Hepatocyte (in vitro differentiated cells): Measurements from ENCODE around the gene STAT5A. TPM values are rescaled to one million over a fixed set of nuclear protein-coding genes. Genes with fewer than 3 reads are reported as not detected.

ENCODE experiments used
- DNase-seq: peaks from one replicate; pipeline ENCODE4 v3.0.0-alpha.2; 2016; ENCODE audit warnings: low spot score
- H2AFZ ChIP-seq: fragments of 200-600 bp; sonication (generic); 2 replicates; pipeline ENCODE4 v1.6.0; 2016; ENCODE audit warnings: antibody characterized with exemption, mild to moderate bottlenecking
- H3K27ac ChIP-seq: fragments of 200-600 bp; sonication (generic); 2 replicates; pipeline ENCODE4 v1.5.1; 2016; ENCODE audit warnings: mild to moderate bottlenecking
- H3K27me3 ChIP-seq: fragments of 200-600 bp; sonication (generic); 2 replicates; pipeline ENCODE4 v1.6.1; 2016
- H3K36me3 ChIP-seq: fragments of 200-600 bp; sonication (generic); replicated peaks from 2 replicates; pipeline ENCODE4 v1.5.1; 2016; ENCODE audit warnings: low read depth; ENCODE audit not compliant: insufficient read depth
- H3K4me1 ChIP-seq: fragments of 200-600 bp; sonication (generic); 2 replicates; pipeline ENCODE4 v1.5.1; 2016; ENCODE audit warnings: mild to moderate bottlenecking, moderate library complexity; ENCODE audit not compliant: insufficient read depth
- H3K4me2 ChIP-seq: fragments of 200-600 bp; sonication (generic); 2 replicates; pipeline ENCODE4 v1.6.0; 2016
- H3K4me3 ChIP-seq: fragments of 200-600 bp; sonication (generic); 2 replicates; pipeline ENCODE4 v1.5.1; 2016; ENCODE audit warnings: mild to moderate bottlenecking
- H3K79me2 ChIP-seq: fragments of 200-600 bp; sonication (generic); 2 replicates; pipeline ENCODE4 v1.6.0; 2017; ENCODE audit warnings: mild to moderate bottlenecking
- H3K9me2 ChIP-seq: fragments of 200-600 bp; sonication (generic); replicated peaks from 2 replicates; pipeline ENCODE4 v1.6.0; 2017; ENCODE audit warnings: mild to moderate bottlenecking; ENCODE audit not compliant: insufficient read depth
- H3K9me3 ChIP-seq: fragments of 200-600 bp; sonication (generic); 2 replicates; pipeline ENCODE4 v1.5.1; 2016; ENCODE audit warnings: low read depth, mild to moderate bottlenecking
- H4K20me1 ChIP-seq: fragments of 200-600 bp; sonication (generic); 2 replicates; pipeline ENCODE4 v1.6.0; 2016; ENCODE audit warnings: mild to moderate bottlenecking; ENCODE audit not compliant: insufficient read depth, poor library complexity, severe bottlenecking
- CTCF ChIP-seq: fragments of 200-600 bp; sonication (generic); IDR thresholded peaks from 2 replicates; pipeline ENCODE4 v1.5.1; 2016; ENCODE audit warnings: antibody characterized with exemption, mild to moderate bottlenecking; ENCODE audit not compliant: poor library complexity
- EZH2 ChIP-seq: fragments of 200-600 bp; sonication (generic); IDR thresholded peaks from 2 replicates; pipeline ENCODE4 v1.6.1; 2016; ENCODE audit warnings: antibody characterized with exemption, mild to moderate bottlenecking, borderline replicate concordance
- EZH2phosphoT487 ChIP-seq: fragments of 200-600 bp; sonication (generic); IDR thresholded peaks from one replicate; pipeline ENCODE4 v1.6.1; 2018; ENCODE audit warnings: antibody characterized with exemption, mild to moderate bottlenecking, low read depth, moderate library complexity; ENCODE audit not compliant: unreplicated experiment, severe bottlenecking
- WGBS: methylation state at CpG from one replicate; pipeline ENCODE4 v1.1.6; 2016; ENCODE audit warnings: low lambda C conversion rate; ENCODE audit errors: missing lambda C conversion rate; 5-methylcytosine and 5-hydroxymethylcytosine counted together
- polyA plus RNA-seq: library from polyadenylated mRNA; unstranded; fragments of >200 nt; fragmentation: Nextera tagmentation; extraction: Ambion mirVana; gene quantifications from 2 replicates; pipeline ENCODE4 v1.2.1, GENCODE V29; 2016
- total RNA-seq: library from RNA; depleted of rRNA; stranded (reverse); fragments of >200 nt; gene quantifications from 2 replicates; pipeline ENCODE4 v1.2.3, GENCODE V29; 2014

The STAT5A gene
- total and polyA plus RNA-seq, 2 experiments from 2014 or later = 5.5 to 6.1 TPM

- Histone ChIP-seq H3K79me2 (peaks cover 9% of the 10 kb centered on the region), H4K20me1 (no peaks in the 10 kb centered on the region), H3K27ac (peak overlapping the region; percentile 49), H3K4me1 (no peaks in the 10 kb centered on the region), H3K36me3 (no peaks in the 10 kb centered on the region), H3K9me3 (no peaks in the 10 kb centered on the region), H3K4me2 (no peak overlapping the region), H3K27me3 (no peaks in the 10 kb centered on the region), H2AFZ (no peak overlapping the region), H3K9me2 (no peaks in the 10 kb centered on the region), H3K4me3 (no peak overlapping the region)
- TF ChIP-seq CTCF (no peak), EZH2phosphoT487 (no peak), EZH2 (no peak)
- 87% methylated on average over 7 of the region's 7 CpGs for WGBS
- DNase-seq = peak; percentile 54
Observed at GRCh38 chr17:42325026-42325425, 36.7 kb downstream of the STAT5A start.

- no peak for DNase-seq
- Histone ChIP-seq H3K9me2 (no peaks in the 10 kb centered on the region), H4K20me1 (no peaks in the 10 kb centered on the region), H3K4me2 (no peak overlapping the region), H3K27ac (peak overlapping the region; percentile 36), H3K4me3 (no peak overlapping the region), H3K4me1 (no peaks in the 10 kb centered on the region), H3K79me2 (no peaks in the 10 kb centered on the region), H3K9me3 (no peaks in the 10 kb centered on the region), H3K27me3 (no peaks in the 10 kb centered on the region), H2AFZ (no peak overlapping the region), H3K36me3 (no peaks in the 10 kb centered on the region)
- 54% methylated on average over 11 of the region's 11 CpGs for WGBS
- no peak for TF ChIP-seq EZH2
Observed at GRCh38 chr17:42329025-42329976, 41.0 kb downstream of the STAT5A start.

DNA sequence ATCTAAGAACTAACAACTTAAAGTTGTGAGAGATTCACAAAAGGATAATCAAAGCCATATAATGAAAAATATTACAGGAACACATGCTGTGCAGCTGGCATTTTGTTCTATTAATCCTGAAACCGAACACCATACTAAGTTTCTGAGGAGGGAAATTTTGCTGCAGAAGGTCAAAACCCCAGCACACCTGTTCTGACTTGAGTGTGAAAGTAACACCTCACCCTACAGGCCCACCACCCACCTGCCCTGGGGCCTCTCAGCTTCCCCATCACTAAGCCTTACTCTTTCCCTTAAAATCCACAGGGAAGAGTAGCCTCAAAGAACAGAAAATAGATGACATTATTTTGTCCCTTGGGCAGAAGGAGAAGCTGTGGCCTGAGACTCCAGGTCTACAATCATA lies 44.8 kb downstream of the STAT5A start:
- Histone ChIP-seq H3K9me2 (no peaks in the 10 kb centered on the region), H3K36me3 (peaks cover 7% of the 10 kb centered on the region)
- no peak for TF ChIP-seq EZH2
- no peak for TF ChIP-seq CTCF
- no peak for TF ChIP-seq EZH2phosphoT487

DNA sequence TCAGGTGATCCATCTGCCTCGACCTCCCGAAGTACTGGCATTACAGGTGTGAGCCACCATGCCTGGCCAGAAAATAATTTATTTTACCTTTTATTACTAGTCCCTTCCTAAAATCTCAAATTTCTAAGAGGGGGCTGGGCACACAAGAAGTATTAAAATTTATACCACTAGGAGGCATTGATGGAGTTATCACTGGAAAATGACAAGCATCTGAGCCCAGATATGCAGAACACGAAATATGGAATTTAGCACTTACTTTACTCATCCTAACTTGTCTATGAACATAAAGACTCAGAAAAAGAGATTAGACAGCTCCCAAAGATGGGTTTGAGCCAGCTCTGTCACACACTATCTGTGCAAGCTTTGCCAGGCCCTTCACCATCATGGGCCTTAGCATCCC lies 46.4 kb downstream of the STAT5A start:
- Histone ChIP-seq H2AFZ (no peak overlapping the region), H3K9me3 (no peaks in the 10 kb centered on the region), H3K79me2 (peaks cover 3% of the 10 kb centered on the region), H3K36me3 (peaks cover 7% of the 10 kb centered on the region), H3K4me1 (no peaks in the 10 kb centered on the region), H4K20me1 (no peaks in the 10 kb centered on the region), H3K4me3 (no peak overlapping the region), H3K27ac (no peak overlapping the region), H3K4me2 (no peak overlapping the region), H3K27me3 (no peaks in the 10 kb centered on the region), H3K9me2 (no peaks in the 10 kb centered on the region)
- WGBS = 90% methylated on average over 3 of the region's 3 CpGs
- DNase-seq = no peak
- no peak for TF ChIP-seq EZH2
- TF ChIP-seq EZH2phosphoT487 = no peak
- TF ChIP-seq CTCF = peak; percentile 6

More for the DNA sequence above, 44.8 kb downstream of the STAT5A start:
- Histone ChIP-seq H4K20me1 (no peaks in the 10 kb centered on the region), H3K4me3 (no peak overlapping the region), H3K27me3 (no peaks in the 10 kb centered on the region), H3K27ac (no peak overlapping the region), H2AFZ (no peak overlapping the region), H3K79me2 (peaks cover 3% of the 10 kb centered on the region), H3K4me2 (no peak overlapping the region), H3K9me3 (no peaks in the 10 kb centered on the region), H3K4me1 (no peaks in the 10 kb centered on the region)
- 100% methylated on average over 1 of the region's 1 CpG for WGBS
- DNase-seq = no peak
